ENCODE data around the gene EXT2. TPM values are rescaled to one million over a fixed set of nuclear protein-coding genes. Genes with fewer than 3 reads are reported as not detected.

Gene EXT2
- total RNA-seq, 1 donor from 2014 or later, result 73.9 TPM

- peaks cover 26% of the 10 kb centered on the region for H3K4me1 Mint-ChIP-seq (ENCODE audit: low read depth)
- no peak for TF ChIP-seq CTCF (IDR thresholded peaks at IDR 0.05; ENCODE audit: unreplicated experiment)
- no peaks in the 10 kb centered on the region for H3K27me3 Mint-ChIP-seq
- no peaks in the 10 kb centered on the region for H3K9me3 Mint-ChIP-seq (ENCODE audit: low read depth)
- H3K36me3 Mint-ChIP-seq (ENCODE audit: insufficient read depth), result peaks cover 6% of the 10 kb centered on the region
- no peak for DNase-seq (ENCODE audit: low spot score, unreplicated experiment)
- H3K27ac Mint-ChIP-seq, result no peak overlapping the region
- no peak overlapping the region for H3K4me3 Mint-ChIP-seq (ENCODE audit: low read depth)
Measured at GRCh38 chr11:44137057-44137456, 41.6 kb downstream of the EXT2 start.

- H3K4me3 Mint-ChIP-seq (ENCODE audit: low read depth), result no peak overlapping the region
- H3K4me1 Mint-ChIP-seq (ENCODE audit: low read depth), result peaks cover 23% of the 10 kb centered on the region
- H3K36me3 Mint-ChIP-seq (ENCODE audit: insufficient read depth), result peaks cover 5% of the 10 kb centered on the region
- H3K27me3 Mint-ChIP-seq, result no peaks in the 10 kb centered on the region
- DNase-seq (ENCODE audit: low spot score, unreplicated experiment), result no peak
- H3K9me3 Mint-ChIP-seq (ENCODE audit: low read depth), result no peaks in the 10 kb centered on the region
- H3K27ac Mint-ChIP-seq, result no peak overlapping the region
- TF ChIP-seq CTCF (IDR thresholded peaks at IDR 0.05; ENCODE audit: unreplicated experiment), result no peak
Measured at GRCh38 chr11:44138286-44138685, 42.8 kb downstream of the EXT2 start.

- no peak overlapping the region for H3K27ac Mint-ChIP-seq
- H3K4me1 Mint-ChIP-seq (ENCODE audit: low read depth), result peaks cover 22% of the 10 kb centered on the region
- H3K27me3 Mint-ChIP-seq, result no peaks in the 10 kb centered on the region
- peaks cover 7% of the 10 kb centered on the region for H3K36me3 Mint-ChIP-seq (ENCODE audit: insufficient read depth)
- H3K4me3 Mint-ChIP-seq (ENCODE audit: low read depth), result no peak overlapping the region
- no peaks in the 10 kb centered on the region for H3K9me3 Mint-ChIP-seq (ENCODE audit: low read depth)
- no peak for TF ChIP-seq CTCF (IDR thresholded peaks at IDR 0.05; ENCODE audit: unreplicated experiment)
- DNase-seq (ENCODE audit: low spot score, unreplicated experiment), result no peak
Measured at GRCh38 chr11:44138980-44139379, 43.5 kb downstream of the EXT2 start.

GRCh38 chr11:44139565-44140330 lies 44.3 kb downstream of the EXT2 start:
- Mint-ChIP-seq H3K36me3 (ENCODE audit: insufficient read depth) (peaks cover 4% of the 10 kb centered on the region), H3K27ac (no peak overlapping the region), H3K27me3 (no peaks in the 10 kb centered on the region), H3K4me1 (ENCODE audit: low read depth) (peaks cover 15% of the 10 kb centered on the region), H3K9me3 (ENCODE audit: low read depth) (no peaks in the 10 kb centered on the region), H3K4me3 (ENCODE audit: low read depth) (no peak overlapping the region)
- DNase-seq (ENCODE audit: low spot score, unreplicated experiment), result no peak
- TF ChIP-seq CTCF (IDR thresholded peaks at IDR 0.05; ENCODE audit: unreplicated experiment), result no peak

GRCh38 chr11:44140372-44140771 lies 44.9 kb downstream of the EXT2 start:
- no peaks in the 10 kb centered on the region for H3K9me3 Mint-ChIP-seq (ENCODE audit: low read depth)
- no peak overlapping the region for H3K4me3 Mint-ChIP-seq (ENCODE audit: low read depth)
- no peak for DNase-seq (ENCODE audit: low spot score, unreplicated experiment)
- H3K4me1 Mint-ChIP-seq (ENCODE audit: low read depth), result peaks cover 15% of the 10 kb centered on the region
- TF ChIP-seq CTCF (IDR thresholded peaks at IDR 0.05; ENCODE audit: unreplicated experiment), result no peak
- H3K36me3 Mint-ChIP-seq (ENCODE audit: insufficient read depth), result peaks cover 8% of the 10 kb centered on the region
- H3K27me3 Mint-ChIP-seq, result no peaks in the 10 kb centered on the region
- H3K27ac Mint-ChIP-seq, result no peak overlapping the region

All from progenitor cell of endocrine pancreas (in vitro differentiated cells).